HG03060 (cell line): ENCODE data around the gene PLEKHH2.
"Not testable (repeated sequence)": the region's sequence is repeated elsewhere in the genome, so short reads cannot be mapped to it uniquely, and the experiment has no call there.

ENCODE experiments used
- ATAC-seq: cut with Tn5 transposase; IDR thresholded peaks from one replicate; pipeline ENCODE4 v1.9.1; 2021; ENCODE audit warnings: low read depth, moderate number of reproducible peaks; ENCODE audit not compliant: unreplicated experiment

PLEKHH2 gene

DNA sequence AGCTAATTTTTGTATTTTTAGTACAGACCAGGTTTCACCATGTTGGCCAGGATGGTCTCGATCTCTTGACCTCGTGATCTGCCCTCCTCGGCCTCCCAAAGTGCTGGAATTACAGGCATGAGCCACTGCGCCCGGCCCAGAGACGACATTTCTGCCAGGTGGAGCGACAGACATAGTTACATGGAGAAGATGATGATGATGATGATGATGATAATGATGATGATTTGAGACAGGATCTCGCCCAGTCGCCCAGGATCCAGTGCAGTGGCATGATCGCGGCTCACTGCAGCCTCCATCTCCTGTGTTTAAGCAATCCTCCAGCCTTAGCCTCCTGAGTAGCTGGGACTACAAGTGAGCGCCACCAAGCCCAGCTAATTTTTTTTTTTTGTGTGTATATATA is 907 bp upstream of the PLEKHH2 start:
- not testable (repeated sequence) for ATAC-seq

DNA sequence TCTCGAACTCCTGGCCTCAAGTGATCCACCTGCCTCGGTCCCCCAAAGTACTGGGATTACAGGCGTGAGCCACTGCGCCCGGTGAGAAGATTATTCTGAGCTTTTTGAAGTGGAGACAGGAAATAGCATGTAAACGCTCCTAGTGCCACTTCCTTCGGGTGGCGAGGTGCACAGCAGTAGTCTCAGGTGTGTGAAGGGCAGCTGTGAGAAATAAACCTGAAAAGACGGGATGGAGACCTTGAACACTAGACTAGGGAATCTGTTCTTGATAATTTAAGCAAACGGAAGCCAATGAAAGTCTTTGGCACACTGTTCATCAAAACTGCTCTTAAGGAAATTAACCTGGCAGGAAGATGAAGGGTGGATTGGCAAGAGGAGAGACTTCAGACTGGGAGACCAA is 439 bp upstream of the PLEKHH2 start:
- ATAC-seq = no peak

DNA sequence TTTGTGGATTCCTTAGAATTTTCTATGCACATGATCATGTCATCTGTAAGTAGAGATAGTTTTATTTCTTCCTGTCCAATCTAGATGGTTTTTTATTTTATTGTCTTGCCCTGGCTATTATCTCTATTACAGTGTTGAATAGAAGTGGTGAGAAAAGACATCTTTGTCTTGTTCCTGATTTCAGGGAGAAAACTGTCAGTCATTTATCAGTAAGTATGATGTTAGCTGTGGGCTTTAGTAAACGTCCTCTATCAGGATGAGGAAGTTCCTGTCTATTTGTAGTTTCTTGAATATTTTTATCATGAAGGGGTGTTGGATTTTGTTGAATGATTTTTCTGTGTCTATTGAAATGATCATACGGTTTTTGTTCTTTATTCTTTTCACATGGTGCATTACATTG is 5.3 kb downstream of the PLEKHH2 start:
- no peak for ATAC-seq

DNA sequence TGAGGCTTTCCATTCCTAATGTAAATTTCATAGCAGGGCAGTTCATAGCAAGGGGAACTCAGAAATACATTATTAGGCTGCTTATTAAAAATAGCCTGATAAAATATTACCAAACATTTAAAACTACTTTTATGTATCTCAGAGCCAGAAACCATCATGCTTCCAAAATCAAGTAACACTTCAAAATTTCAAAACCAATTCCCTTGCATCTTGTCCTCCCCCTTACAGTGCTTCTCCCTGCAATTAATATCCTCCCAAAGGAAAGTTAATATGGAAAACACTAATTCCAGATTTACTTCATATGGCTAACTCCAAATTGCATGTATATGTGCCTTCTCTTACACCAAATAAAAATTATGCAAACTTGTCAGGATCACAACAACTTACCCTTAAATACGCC is 6.6 kb downstream of the PLEKHH2 start:
- ATAC-seq = no peak

DNA sequence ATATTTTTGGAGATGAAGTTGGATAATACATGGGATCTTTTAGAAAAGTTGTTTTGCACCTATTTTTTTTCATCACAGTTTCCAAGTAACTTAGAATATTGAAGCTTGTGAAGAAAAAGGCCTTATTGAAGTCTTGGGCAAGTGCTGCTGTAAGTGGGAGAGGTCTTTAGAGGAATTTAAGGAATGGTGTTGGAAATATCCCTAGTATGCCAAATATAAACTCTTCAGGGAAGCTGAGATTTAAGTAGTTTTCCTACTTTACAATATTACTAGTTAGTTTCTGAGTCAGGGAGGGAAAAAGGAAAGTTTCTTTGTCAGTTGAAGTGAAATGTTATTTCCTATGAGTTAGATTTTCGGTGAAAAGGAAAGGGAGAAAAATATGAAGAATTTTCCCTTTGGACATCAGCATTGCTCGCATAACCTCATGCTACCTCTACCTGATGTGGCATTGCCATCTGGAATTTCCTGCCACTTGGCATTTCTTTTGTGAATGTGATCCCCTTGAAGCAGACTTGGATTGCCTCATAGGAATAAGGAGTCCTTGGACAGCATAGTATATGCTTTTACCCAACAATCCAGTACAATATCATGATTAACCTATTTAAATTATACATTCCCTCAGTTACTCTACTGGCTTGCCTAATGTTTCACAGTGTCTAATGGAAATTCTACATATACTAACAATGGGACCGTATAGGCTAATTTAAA is 12.1 kb downstream of the PLEKHH2 start:
- no peak for ATAC-seq

DNA sequence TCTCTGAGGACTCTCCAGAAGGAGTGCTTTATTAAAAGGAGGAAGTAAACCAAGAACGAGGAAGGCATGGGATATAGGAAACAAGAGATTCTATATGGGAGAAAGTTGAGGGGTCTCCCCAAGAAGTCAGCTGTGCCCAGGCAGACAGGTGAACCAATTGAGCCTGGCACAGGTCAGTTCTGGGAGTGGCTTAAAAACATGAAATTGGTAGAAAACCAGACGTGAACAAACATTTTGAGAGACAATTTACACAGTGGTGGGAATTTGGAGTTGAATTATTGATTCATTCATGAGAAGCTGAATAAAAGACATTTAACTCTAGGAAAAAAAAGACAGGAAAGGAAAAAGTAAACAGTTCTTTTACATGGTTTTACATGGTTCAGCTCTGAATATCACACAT is 16.4 kb downstream of the PLEKHH2 start:
- ATAC-seq = no peak

DNA sequence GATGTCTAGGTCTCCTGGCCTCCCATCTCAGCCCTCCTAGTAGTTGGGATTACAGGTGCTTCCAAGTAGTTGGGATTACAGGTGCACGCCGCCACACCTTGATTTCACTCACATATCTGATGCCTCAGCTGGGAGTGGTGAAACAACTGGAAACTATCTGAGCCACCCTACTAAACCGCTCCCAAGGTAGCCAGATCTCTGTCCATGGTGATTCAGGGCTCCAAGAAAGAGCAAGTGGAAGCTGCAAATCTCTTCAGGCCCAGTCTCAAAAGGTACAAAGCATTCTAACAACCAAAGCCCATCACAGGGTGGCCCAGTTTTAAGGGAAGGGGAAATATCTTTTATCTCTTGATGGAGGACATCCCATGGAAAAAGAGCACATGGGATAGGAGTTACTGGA is 20.2 kb downstream of the PLEKHH2 start:
- ATAC-seq = no peak

DNA sequence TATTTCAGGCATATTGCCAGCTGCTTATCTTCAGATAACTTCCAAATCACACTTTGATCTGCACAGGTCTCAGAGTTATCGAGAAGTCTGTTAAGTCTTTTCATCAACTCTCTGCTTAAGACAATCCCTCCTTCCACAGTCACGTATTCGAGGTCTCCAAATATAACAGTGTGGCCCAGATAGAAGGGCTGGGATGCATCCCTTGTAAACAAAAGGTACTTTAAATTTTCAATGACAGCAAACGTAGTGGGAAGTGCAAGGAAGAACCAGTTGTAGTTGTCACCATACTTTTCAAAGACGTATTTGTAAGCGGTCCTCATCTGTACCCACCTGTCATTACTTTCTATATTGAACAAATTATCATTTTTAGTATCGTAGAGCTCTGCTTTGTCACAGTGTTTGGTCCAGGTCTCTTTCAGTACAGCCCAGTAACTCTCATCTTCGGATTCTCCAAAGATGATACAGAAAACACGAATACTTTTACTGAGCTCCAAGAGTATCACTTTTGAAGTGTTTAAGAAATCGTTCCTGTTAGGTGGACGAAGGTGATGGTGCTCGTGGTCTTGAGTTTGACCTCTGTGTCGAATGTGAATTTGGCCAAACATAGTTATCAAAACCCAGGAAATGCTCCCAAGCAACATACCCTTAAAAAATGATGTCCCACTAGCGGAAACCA is 38.7 kb downstream of the PLEKHH2 start:
- no peak for ATAC-seq

DNA sequence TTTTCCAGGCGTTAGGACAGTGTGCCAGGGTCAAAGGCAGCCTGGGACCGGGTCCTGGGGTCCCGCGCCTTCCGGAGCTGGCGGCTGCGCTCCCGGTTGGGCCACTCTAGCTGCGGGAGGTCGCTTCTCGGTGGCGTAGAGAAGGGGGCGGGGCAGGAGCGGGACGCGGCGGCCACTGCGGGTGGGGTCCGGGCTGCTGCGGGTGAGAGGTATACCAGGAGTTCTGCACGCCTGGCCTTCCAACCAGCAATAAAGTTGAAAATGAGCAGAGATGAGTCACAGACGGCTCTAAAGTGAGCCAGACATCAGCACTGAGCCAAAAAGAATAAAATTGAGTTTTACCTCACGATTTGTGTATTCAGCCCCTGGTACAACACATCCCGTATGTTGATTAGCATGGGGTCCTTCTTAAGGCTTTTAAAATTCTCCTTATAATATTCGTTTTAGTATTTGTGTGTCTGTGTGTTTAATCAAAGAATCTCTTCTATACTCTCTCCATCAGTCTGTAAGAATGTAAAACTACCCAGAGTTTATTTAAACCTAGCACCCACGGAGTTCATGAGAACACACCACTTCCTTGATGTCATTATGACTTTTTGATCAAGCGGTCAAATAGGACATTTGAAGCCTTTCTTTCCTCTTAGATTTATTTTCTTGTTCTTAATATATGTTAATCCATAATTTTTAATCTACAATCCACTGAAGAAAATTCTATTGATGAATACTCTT is 39.4 kb downstream of the PLEKHH2 start, which contains the start of gene C1GALT1C1L:
Gene C1GALT1C1L (minus strand): TSS at position 108 of the 729 bp plus-strand sequence. CDS start 107 bp downstream, at position 1.
- no peak for ATAC-seq

DNA sequence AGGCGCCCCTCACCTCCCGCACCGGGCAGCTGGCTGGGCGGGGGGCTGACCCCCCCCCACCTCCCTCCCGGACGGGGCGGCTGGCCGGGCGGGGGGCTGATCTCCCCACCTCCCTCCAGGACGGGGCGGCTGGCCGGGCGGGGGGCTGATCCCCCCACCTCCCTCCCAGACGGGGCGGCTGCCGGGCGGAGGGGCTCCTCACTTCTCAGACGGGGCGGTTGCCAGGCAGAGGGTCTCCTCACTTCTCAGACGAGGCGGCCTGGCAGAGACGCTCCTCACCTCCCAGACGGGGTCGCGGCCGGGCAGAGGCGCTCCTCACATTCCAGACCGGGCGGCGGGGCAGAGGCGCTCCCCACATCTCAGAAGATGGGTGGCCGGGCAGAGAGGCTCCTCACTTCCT is 40.7 kb downstream of the PLEKHH2 start:
- not testable (repeated sequence) for ATAC-seq

DNA sequence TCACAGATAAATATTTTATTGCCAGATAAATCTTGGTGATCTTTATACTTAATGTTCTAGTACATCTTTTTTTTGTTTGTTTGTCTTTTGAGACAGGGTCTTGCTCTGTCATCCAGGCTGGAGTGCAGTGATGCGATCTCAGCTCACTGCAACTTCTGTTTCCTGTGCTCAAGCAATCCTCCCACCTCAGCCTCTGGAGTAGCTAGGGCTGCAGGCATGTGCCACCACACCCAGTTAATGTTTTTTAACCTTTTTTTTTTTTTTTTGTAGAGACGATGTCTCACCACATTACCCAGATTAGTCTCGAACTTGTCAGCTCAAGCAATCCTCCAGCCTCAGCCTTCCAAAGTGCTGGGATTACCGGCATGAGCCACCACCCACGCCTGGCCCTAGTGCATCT is 48.3 kb downstream of the PLEKHH2 start:
- ATAC-seq = no peak

DNA sequence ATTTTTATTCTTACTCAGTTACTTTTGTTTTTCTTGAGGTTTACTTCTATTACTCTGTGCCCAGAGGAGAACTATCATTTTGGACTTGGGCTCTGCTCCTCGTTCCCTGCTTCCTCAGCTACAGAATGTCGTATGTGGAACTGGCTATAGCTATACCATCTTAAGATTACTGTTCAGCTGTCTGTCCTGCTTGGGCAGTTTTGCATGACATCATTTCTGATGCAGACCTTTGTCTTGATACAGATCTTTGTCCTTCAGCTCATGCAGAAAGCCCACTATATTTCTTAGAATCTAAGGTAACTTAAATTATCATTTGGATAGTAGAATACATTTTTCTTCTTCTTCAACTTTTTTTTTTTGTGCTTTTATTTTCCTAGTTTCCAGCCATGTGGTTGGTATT is 52.9 kb downstream of the PLEKHH2 start:
- no peak for ATAC-seq

DNA sequence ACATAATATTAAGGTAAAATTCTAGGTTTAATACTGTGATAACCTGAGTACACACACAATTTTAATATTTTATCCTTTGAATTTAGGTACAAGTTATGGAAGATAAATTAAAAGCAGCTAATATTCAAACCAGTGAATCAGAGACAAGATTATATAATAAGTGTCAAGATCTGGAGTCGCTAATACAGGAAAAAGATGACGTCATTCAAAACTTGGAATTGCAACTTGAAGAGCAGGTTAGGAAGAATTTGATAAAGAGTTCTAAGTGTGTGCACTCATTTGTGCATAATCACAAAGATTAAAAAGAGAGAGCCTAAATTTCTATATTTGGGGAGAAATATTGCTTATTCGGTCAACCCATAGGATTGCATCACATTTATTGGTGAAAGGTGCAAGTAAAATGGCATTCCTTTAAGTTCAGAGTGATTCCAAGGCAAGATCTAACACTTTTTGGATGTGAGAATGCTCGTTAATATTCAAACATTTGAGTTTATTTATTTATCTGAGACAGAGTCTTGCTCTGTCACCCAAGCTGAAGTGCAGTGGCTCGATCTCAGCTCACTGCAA is 55.5 kb downstream of the PLEKHH2 start:
- no peak for ATAC-seq

DNA sequence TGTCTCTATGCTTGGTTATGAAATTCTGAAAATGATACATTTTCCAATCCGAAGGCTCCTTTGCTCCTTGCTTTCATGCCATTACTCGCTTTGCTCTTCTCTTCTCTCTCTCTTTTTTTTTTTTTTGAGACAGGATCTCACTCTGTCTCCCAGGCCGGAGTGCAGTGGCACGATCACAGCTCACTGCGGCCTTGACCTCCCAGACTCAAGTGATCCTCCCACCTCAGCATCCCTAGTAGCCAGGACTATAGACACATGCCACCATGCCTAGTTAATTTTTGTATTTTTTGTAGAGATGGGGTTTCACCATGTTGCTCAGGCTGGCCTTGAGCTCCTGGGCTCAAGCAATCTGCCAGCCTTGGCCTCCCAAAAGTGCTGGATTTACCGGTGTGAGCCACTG is 61.1 kb downstream of the PLEKHH2 start:
- not testable (repeated sequence) for ATAC-seq

DNA sequence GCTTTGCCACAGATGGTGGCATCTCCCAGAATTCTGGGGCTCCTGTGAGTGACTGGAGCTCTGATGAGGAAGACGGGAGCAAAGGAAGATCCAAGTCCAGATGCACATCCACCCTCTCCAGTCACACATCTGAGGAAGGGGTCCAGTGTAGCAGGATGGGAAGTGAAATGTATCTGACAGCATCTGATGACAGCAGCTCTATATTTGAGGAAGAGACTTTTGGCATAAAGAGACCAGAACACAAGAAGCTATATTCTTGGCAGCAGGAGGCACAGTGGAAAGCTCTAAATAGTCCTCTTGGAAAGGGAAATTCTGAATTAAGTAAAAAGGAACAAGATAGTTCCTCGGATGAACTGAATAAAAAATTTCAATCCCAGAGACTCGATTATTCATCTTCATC is 62.7 kb downstream of the PLEKHH2 start:
- no peak for ATAC-seq

DNA sequence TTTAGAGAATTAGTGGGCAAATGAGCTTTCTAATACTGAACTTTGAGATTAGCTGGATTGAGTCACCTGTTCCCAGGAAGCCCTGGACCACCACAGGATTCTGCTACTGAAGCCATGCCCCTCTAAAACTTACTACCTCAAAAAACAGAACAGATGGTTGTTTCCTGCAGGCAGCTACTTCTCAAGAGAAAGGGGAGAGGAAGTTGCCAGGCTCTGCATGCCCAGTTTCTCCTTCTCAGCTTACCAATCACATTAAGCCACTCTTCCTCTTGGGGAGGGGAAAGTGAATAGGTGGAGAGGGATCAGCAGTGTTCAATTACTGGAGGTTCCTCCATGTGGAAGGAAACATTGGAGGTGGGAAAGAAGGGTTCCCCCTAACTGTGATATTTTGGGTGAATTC is 64.1 kb downstream of the PLEKHH2 start:
- ATAC-seq = no peak

DNA sequence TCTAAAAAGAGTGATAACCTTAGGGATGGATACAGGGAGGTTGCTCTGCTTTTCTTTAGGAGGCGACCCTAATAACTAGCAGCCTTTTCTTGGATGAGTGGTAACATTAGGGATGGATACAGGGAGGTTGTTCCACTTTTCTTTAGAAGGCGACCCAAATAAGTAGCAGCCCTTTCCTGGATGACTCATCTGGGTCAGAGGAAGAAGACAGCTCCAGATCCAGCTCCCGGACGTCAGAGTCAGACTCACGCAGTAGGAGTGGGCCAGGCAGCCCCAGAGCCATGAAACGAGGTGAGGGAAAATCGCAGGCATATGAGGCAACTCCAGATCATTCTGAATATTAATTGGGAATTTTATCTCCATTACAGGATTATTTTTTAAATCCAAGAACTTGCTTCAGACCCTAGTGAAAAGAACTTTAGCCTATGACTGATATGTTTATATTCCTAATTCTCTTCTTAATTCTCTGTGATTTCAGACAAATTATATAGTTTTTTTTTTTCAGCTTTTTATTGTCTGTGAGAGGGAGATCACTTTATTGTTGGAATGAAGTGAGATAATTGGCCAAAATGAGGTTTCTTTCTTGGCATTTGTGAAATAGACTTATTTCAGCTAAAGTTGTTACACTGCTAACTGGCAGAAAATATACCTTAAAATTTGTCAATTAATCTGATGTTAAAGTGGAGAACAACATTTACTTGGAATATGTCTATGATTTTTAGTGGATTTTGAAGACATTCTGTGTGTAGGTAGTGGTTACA is 70.4 kb downstream of the PLEKHH2 start:
- ATAC-seq = no peak

DNA sequence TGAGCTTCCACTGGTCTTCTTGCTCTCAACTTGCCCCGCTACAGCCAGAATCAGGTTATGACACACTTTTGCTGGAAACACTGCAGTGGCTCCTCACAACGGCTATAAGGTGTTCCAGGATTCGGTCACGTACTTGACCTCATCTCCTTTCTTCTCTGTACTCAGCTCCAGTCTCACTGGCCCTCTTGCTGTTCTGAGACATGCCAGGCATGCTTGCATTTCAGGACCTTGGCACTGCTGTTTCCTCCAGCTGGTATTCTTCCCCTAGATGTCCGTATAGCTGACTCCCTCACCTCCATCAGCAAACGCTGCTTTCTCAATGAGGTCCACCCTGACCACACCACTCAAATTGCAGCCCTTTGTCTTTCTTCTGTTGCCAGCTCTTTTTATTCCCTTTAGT is 71.1 kb downstream of the PLEKHH2 start:
- no peak for ATAC-seq

DNA sequence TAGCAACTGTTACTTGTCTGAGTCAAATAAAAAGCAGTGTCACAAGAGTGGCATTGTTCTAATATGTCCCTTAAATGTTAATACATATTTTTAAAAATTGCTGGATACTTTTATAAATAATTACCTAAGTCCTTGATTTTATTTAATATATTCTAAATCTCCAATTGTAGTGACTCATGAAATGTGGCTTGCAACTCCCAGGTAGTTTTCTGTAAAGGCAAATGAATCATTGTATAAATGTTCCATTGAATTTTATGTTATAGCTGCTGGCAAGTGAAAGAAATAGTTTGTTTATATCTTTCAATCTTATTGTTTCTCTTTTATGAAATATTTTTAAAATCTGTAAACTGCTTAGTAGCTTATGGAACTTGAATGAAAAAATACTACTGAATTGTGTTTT is 71.8 kb downstream of the PLEKHH2 start:
- ATAC-seq = no peak

DNA sequence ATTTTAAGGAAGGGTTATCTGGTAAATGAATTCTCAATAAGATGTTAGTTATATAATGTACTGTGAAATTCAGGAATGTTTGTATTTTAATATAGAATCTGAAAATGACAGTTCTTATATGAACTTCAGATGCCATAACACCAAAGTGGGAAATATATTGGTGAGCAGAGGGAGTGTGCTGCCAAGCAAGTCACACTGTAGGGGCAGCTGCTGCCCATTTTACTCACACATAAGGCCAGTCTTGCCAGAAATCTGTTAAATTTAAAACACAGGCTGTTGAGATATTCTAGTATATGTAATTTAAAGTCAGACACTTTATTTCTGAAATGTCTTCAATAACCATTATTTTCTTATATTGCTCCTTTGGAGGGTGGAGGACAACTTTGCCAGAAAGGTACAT is 73.8 kb downstream of the PLEKHH2 start:
- ATAC-seq = no peak

DNA sequence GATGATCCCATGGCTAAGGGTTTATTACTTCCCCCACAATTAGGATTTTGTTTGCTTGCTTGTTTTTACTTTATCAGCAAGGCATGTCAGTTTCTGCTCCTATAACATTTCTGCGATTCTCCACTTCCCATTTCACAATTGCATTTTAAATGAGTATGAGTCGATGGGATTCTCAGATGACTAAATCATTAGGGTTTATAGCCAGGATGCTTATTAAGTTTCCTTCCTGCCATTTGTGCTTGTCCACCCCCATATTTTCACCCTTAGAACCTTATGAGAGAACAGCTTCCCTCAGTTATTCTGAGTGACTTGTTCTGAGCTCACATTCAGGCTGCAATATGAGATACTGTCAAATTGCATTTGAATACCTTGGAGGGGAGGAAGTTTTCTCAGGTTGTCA is 77.1 kb downstream of the PLEKHH2 start:
- no peak for ATAC-seq
